DOHH2 (cell line): Measurements from ENCODE around the gene C16orf90.
"Not testable (repeated sequence)": the region's sequence is repeated elsewhere in the genome, so short reads cannot be mapped to it uniquely, and the experiment has no call there.

ENCODE experiments used
- H3F3A ChIP-seq: fragments of 200-600 bp; sonication (generic), shearing (Covaris generic); 2 replicates; pipeline ENCODE4 v1.6.0; 2016; ENCODE audit warnings: antibody characterized with exemption, mild to moderate bottlenecking; ENCODE audit not compliant: control insufficient read depth, insufficient read depth
- H3K27ac ChIP-seq: fragments of 200-600 bp; sonication (generic); 2 replicates; pipeline ENCODE4 v1.5.1; 2014; ENCODE audit warnings: low read depth, mild to moderate bottlenecking, low read length, moderate library complexity
- H3K27me3 ChIP-seq: fragments of 200-600 bp; sonication (generic); 2 replicates; pipeline ENCODE4 v1.6.1; 2014; ENCODE audit warnings: mild to moderate bottlenecking, low read length, mixed read lengths; ENCODE audit not compliant: control insufficient read depth
- H3K36me3 ChIP-seq: fragments of 200-600 bp; sonication (generic); 2 replicates; pipeline ENCODE4 v1.6.1; 2014; ENCODE audit warnings: mild to moderate bottlenecking, low read length, moderate library complexity, mixed read lengths; ENCODE audit not compliant: control insufficient read depth
- H3K4me1 ChIP-seq: fragments of 200-600 bp; sonication (generic); 2 replicates; pipeline ENCODE4 v1.6.1; 2014; ENCODE audit warnings: mild to moderate bottlenecking, low read length, mixed read lengths; ENCODE audit not compliant: control insufficient read depth
- H3K4me2 ChIP-seq: fragments of 200-600 bp; sonication (generic); 2 replicates; pipeline ENCODE4 v1.6.0; 2014; ENCODE audit warnings: mild to moderate bottlenecking, low read length, moderate library complexity
- H3K4me3 ChIP-seq: fragments of 200-600 bp; sonication (generic); 2 replicates; pipeline ENCODE4 v1.5.1; 2014; ENCODE audit warnings: mild to moderate bottlenecking, low read length, mixed read lengths
- H3K79me2 ChIP-seq: fragments of 200-600 bp; sonication (generic); 2 replicates; pipeline ENCODE4 v1.6.1; 2014; ENCODE audit warnings: mild to moderate bottlenecking, low read length, mixed read lengths; ENCODE audit not compliant: control insufficient read depth
- H3K9me2 ChIP-seq: fragments of 200-600 bp; sonication (generic); replicated peaks from 2 replicates; pipeline ENCODE4 v1.6.1; 2014; ENCODE audit warnings: mild to moderate bottlenecking, low read length, mixed read lengths; ENCODE audit not compliant: control insufficient read depth
- H3K9me3 ChIP-seq: fragments of 200-600 bp; sonication (generic); 2 replicates; pipeline ENCODE4 v1.6.1; 2014; ENCODE audit warnings: antibody characterized with exemption, low read length, mixed read lengths; ENCODE audit not compliant: control insufficient read depth, insufficient read depth
- H4K20me1 ChIP-seq: fragments of 200-600 bp; sonication (generic); 2 replicates; pipeline ENCODE4 v1.6.0; 2014; ENCODE audit warnings: low read depth, mild to moderate bottlenecking, antibody characterized with exemption, low read length, moderate library complexity; ENCODE audit not compliant: control insufficient read depth, insufficient read depth
- EZH2phosphoT487 ChIP-seq: fragments of 200-600 bp; sonication (generic); IDR thresholded peaks from 2 replicates; pipeline ENCODE4 v1.6.1; 2017; ENCODE audit warnings: borderline replicate concordance, mild to moderate bottlenecking, antibody characterized with exemption, low read length, moderate library complexity, mixed read lengths
- TF ChIP-seq, protein P1 (sequence below): fragments of 200-600 bp; sonication (generic); IDR thresholded peaks from one replicate; pipeline ENCODE4 v1.5.1; 2014; ENCODE audit warnings: antibody characterized with exemption, mild to moderate bottlenecking, low read depth, low read length; ENCODE audit not compliant: poor library complexity, severe bottlenecking

Gene C16orf90

DNA sequence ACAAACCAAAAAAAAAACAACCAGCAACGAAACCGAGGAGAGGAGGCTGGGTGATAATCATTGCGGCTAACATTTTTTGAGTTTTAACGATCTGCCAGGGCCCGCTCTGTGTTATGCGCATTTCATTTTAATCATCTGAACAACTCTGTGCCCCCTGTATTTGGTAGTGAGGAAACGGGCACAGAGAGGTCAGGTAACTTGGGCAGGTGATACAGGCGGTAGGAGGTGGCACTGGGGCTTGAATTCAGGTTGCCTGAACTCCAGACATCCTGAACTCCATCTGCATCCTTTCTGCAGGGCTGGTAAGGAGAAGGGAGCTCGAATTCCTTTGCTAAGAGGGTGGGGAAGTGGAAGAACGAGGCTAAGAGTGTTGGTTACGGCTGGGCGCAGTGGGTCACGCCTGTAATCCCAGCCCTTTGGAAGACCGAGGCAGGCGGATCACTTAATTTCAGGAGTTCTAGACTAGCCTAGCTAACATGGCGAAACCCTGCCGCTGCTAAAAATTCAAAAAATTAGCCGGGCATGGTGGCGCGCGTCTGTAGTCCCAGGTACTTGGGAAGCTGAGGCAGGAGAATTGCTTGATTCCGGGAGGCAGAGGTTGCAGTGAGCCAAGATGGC lies 6.6 kb upstream of the C16orf90 start:
- Histone ChIP-seq H3K36me3 (no peaks in the 10 kb centered on the region), H4K20me1 (no peaks in the 10 kb centered on the region), H3K4me3 (peak overlapping the region; percentile 91), H3K4me1 (peaks cover 34% of the 10 kb centered on the region), H3K79me2 (peaks cover 10% of the 10 kb centered on the region), H3K9me3 (no peaks in the 10 kb centered on the region), H3K4me2 (peak overlapping the region; percentile 67), H3K27ac (no peak overlapping the region), H3F3A (peaks cover 5% of the 10 kb centered on the region; the same call in 1 of the 2 replicates), H3K27me3 (no peaks in the 10 kb centered on the region), H3K9me2 (no peaks in the 10 kb centered on the region)
- TF ChIP-seq, protein P1, sequence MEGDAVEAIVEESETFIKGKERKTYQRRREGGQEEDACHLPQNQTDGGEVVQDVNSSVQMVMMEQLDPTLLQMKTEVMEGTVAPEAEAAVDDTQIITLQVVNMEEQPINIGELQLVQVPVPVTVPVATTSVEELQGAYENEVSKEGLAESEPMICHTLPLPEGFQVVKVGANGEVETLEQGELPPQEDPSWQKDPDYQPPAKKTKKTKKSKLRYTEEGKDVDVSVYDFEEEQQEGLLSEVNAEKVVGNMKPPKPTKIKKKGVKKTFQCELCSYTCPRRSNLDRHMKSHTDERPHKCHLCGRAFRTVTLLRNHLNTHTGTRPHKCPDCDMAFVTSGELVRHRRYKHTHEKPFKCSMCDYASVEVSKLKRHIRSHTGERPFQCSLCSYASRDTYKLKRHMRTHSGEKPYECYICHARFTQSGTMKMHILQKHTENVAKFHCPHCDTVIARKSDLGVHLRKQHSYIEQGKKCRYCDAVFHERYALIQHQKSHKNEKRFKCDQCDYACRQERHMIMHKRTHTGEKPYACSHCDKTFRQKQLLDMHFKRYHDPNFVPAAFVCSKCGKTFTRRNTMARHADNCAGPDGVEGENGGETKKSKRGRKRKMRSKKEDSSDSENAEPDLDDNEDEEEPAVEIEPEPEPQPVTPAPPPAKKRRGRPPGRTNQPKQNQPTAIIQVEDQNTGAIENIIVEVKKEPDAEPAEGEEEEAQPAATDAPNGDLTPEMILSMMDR: no peak
- TF ChIP-seq EZH2phosphoT487: no peak

DNA sequence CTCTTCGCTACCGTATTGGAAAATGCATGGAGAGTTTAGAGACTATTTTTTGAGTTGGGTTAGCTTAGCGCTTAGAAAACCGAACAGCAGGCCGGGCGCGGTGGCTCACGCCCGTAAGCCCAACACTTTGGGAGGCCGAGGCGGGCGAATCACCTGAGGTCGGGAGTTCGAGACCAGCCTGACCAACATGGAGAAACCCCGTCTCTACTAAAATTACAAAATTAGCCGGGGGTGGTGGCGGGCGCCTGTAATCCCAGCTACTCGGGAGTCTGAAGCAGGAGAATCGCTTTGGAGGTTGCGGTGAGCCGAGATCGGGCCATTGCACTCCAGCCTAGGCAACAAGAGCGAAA lies 6.1 kb upstream of the C16orf90 start:
- not testable (repeated sequence) for H3K9me3 ChIP-seq, H3K9me2 ChIP-seq, H4K20me1 ChIP-seq, H3K27me3 ChIP-seq, H3K27ac ChIP-seq, H3K36me3 ChIP-seq, H3F3A ChIP-seq
- Histone ChIP-seq H3K4me1 (peaks cover 34% of the 10 kb centered on the region), H3K4me2 (peak overlapping the region; percentile 67), H3K4me3 (peak overlapping the region; percentile 91), H3K79me2 (peaks cover 10% of the 10 kb centered on the region)

DNA sequence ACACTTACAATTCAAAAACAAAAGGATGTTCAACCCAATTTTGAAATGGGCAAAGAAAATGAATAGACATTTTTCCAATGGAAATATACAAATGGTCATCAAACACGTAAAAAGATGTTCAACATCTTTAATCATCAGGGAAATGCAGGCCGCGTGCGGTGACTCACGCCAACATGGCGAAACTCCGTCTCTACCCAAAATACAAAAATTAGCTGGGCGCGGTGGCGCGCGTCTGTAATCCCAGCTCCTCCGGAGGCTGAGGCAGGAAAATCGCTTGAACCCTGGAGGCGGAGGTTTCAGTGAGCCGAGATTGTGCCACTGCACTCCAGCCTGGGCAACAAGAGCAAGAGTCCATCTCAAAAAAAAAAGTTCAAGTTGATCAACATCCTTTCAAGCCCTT lies 3.7 kb upstream of the C16orf90 start:
- Histone ChIP-seq H3K4me2 (peak overlapping the region; percentile 67), H3K27me3 (no peaks in the 10 kb centered on the region), H3K27ac (peak overlapping the region; percentile 43; the same call in 1 of the 2 replicates), H3F3A (peaks cover 5% of the 10 kb centered on the region; the same call in 1 of the 2 replicates), H3K9me2 (no peaks in the 10 kb centered on the region), H4K20me1 (no peaks in the 10 kb centered on the region), H3K79me2 (peaks cover 10% of the 10 kb centered on the region), H3K9me3 (no peaks in the 10 kb centered on the region), H3K4me1 (peaks cover 34% of the 10 kb centered on the region), H3K4me3 (0 out of 2 replicates have a peak overlapping the region, but pooled peaks have one; percentile 91), H3K36me3 (no peaks in the 10 kb centered on the region)
- TF ChIP-seq, protein P1: no peak
- TF ChIP-seq EZH2phosphoT487: no peak

DNA sequence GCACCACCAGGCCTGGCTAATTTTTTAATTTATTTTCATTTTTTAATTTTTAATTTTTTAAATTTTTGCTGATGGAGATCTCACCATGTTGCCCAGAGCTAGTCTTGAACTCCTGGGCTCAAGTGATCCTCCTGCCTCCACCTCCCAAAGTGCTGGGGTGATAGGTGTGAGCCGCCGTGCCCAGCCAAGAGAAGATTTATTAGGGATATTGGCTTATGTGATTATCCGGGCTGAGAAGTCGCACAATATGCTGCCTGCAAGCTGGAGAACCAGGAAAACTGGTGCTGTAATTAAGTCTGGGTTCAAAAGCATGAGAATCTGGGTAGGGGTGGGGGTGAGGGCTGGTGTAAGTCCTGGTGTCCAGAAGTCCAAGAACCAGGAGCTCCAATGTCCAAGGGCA lies 2.5 kb upstream of the C16orf90 start:
- peaks cover 34% of the 10 kb centered on the region for H3K4me1 ChIP-seq
- H3K4me3 ChIP-seq: no peak overlapping the region
- no peaks in the 10 kb centered on the region for H4K20me1 ChIP-seq
- peaks cover 10% of the 10 kb centered on the region for H3K79me2 ChIP-seq
- no peaks in the 10 kb centered on the region for H3K36me3 ChIP-seq
- H3K9me2 ChIP-seq: no peaks in the 10 kb centered on the region
- no peak overlapping the region for H3K4me2 ChIP-seq
- peaks cover 5% of the 10 kb centered on the region; the same call in 1 of the 2 replicates for H3F3A ChIP-seq
- H3K27me3 ChIP-seq: no peaks in the 10 kb centered on the region
- no peaks in the 10 kb centered on the region for H3K9me3 ChIP-seq
- H3K27ac ChIP-seq: no peak overlapping the region
- no peak for TF ChIP-seq EZH2phosphoT487
- TF ChIP-seq, protein P1: no peak
